ENCODE measurements around the gene ACOX3. TPM values are rescaled to one million over a fixed set of nuclear protein-coding genes. Genes with fewer than 3 reads are reported as not detected.

Gene ACOX3
- total and polyA plus RNA-seq, 9 donors = 10.1 to 32.4 (median 21.3) TPM

- Histone ChIP-seq H3K36me3 (no peaks in the 10 kb centered on the region), H3K27ac (peak overlapping the region in 1 of 2 donors; percentile 64), H3K4me1 (ENCODE audit: insufficient read depth) (peaks cover 23% of the 10 kb centered on the region), H3K9me3 (no peaks in the 10 kb centered on the region), H3K27me3 (no peaks in the 10 kb centered on the region), H3K4me3 (no peak overlapping the region)
- TF ChIP-seq POLR2A (IDR thresholded peaks at IDR 0.05) = no peak
- no peak for TF ChIP-seq CTCF (IDR thresholded peaks at IDR 0.05)
- no peak for TF ChIP-seq EP300 (IDR thresholded peaks at IDR 0.05)
- peak; percentile 70 to 81 (median 79) for DNase-seq
- WGBS, 3 donors = 8 to 31% (median 10%) methylated on average over 9 of the region's 9 CpGs
- intact Hi-C loops (cut with DNase I) = no loop called here
Measured at GRCh38 chr4:8391972-8392371, 48.6 kb downstream of the ACOX3 start.

- no peak for DNase-seq
- Histone ChIP-seq H3K9me3 (no peaks in the 10 kb centered on the region), H3K4me1 (ENCODE audit: insufficient read depth) (peaks cover 23% of the 10 kb centered on the region), H3K4me3 (no peak overlapping the region), H3K27ac (no peak overlapping the region), H3K27me3 (no peaks in the 10 kb centered on the region), H3K36me3 (no peaks in the 10 kb centered on the region)
- WGBS, 3 donors = 54 to 70% (median 69%) methylated on average over 7 of the region's 7 CpGs
- intact Hi-C loops (cut with DNase I) = no loop called here
- no peak for TF ChIP-seq CTCF (IDR thresholded peaks at IDR 0.05)
- TF ChIP-seq POLR2A (IDR thresholded peaks at IDR 0.05) = no peak
- TF ChIP-seq EP300 (IDR thresholded peaks at IDR 0.05) = no peak
Measured at GRCh38 chr4:8391071-8391470, 49.5 kb downstream of the ACOX3 start.

GRCh38 chr4:8390577-8390976, 49.9 kb downstream of the ACOX3 start:
- WGBS, 3 donors = 91 to 94% (median 94%) methylated on average over 5 of the region's 5 CpGs
- intact Hi-C loops (cut with DNase I) = no loop called here
- TF ChIP-seq CTCF (IDR thresholded peaks at IDR 0.05) (no peak), POLR2A (IDR thresholded peaks at IDR 0.05) (no peak), EP300 (IDR thresholded peaks at IDR 0.05) (no peak)

GRCh38 chr4:8388528-8388870, 52.0 kb downstream of the ACOX3 start:
- Histone ChIP-seq H3K4me3 (no peak overlapping the region), H3K27ac (no peak overlapping the region), H3K9me3 (no peaks in the 10 kb centered on the region), H3K27me3 (no peaks in the 10 kb centered on the region), H3K36me3 (no peaks in the 10 kb centered on the region), H3K4me1 (ENCODE audit: insufficient read depth) (peaks cover 26% of the 10 kb centered on the region)
- WGBS, 3 donors = 92 to 95% (median 93%) methylated on average over 12 of the region's 12 CpGs
- peak in 1 of 5 donors; percentile 28 for DNase-seq
- intact Hi-C loops (cut with DNase I) = no loop called here
- TF ChIP-seq EP300 (IDR thresholded peaks at IDR 0.05) (no peak), POLR2A (IDR thresholded peaks at IDR 0.05) (no peak), CTCF (IDR thresholded peaks at IDR 0.05) (no peak)

More at GRCh38 chr4:8390577-8390976, 49.9 kb downstream of the ACOX3 start:
- DNase-seq = no peak
- Histone ChIP-seq H3K4me3 (no peak overlapping the region), H3K9me3 (no peaks in the 10 kb centered on the region), H3K36me3 (no peaks in the 10 kb centered on the region), H3K27me3 (no peaks in the 10 kb centered on the region), H3K27ac (no peak overlapping the region), H3K4me1 (ENCODE audit: insufficient read depth) (peaks cover 23% of the 10 kb centered on the region)
